ENCODE measurements around the gene NNAT.

NNAT gene

DNA sequence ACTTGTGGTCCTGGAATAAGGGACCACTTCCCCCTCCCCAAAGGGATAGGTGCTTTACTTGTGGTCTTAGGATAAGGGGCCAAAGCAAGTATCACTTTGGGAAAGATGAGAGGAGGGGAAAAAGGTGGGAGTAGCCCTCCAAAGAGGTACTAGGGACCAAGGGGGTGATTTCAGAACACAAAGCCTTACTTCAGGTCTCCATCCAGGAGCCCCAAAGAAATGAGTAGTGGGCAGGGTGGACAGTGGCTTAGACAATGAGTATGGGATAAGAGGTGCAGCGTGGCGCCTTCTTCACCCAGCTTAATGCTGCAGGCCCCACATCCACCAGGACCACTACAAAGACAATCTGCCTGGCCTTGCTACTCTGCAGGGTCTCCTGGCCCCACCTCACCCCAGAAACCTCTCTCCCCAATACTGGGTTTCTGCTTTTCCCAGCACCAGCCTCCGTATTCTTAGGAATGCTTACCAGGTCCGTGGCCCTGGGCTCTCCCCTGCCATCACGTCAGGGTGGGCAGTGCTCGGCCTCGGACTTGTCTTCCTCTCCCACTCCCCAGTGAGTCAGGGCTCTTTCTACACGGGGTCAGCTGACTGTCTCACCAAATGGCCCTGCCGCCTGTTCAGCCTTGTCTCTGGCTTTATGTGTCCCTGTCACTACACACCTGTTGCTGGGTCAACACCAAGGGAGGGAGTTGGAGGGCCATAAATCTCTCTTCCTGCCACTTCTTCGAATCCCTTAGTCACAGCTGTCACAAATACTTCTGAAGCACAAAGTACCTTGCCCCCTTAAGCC lies 3.1 kb downstream of the NNAT start:
- DNase-seq (ENCODE audit: low read depth) = no peak

DNA sequence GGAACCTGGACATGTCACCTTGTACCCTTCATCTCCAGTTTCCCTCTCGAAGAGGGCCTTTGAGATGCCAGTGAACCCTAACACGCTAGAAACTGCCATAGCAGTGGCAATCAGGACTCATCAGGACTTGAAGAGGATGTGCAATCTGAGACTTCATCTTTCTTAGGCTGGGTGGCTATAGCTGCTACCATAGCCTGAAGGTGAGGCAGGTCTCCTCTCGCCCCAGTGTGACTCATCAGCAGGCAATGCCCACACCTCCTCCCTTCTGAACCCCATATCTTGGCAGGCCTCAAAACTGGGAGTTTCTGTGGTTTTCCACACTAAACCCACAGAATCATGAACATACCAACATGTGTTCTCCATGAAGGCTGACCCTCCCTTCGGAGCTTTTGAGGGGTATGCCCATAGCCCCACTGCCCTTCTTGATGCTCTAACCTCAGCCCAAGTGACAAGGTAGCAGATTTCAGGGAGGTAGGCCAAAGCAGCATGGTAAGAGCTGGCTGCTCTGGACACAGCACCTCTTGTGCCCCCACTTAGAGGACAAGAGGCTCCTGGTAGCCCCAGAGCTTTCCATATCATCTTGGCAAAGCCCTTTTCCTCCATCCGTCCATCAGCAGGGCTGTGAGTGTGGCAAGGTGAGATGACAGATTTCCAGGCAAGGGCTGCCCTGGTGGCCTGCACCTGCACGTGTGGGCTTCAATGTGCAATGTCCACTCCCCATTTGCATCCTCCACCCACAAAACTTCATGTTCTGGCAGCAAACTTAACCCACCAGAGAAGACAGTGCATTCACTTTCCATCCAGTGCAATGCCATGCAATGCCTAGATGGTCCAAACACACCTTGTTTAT lies 4.0 kb downstream of the NNAT start:
- no peak for DNase-seq (ENCODE audit: low read depth)

DNA sequence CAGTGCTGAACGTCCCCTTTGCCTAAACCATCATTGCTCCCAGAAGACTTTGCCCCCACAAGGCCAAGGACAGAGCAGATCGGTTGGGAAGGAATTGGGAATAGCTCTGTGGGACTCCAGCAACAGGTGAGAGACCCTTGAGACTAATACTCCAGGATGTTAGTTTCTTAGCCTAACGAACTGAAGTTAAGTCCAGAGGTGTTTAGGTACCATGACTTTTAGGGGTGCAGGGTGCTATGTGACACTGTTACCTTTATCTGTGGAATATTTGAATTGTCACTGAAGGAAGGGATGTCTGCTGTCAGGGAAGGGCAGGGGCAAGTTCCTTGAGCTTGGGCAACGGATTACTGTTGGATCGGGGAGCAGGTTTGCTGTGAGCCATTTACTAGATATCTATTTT lies 4.8 kb downstream of the NNAT start:
- no peak for DNase-seq (ENCODE audit: low read depth)

DNA sequence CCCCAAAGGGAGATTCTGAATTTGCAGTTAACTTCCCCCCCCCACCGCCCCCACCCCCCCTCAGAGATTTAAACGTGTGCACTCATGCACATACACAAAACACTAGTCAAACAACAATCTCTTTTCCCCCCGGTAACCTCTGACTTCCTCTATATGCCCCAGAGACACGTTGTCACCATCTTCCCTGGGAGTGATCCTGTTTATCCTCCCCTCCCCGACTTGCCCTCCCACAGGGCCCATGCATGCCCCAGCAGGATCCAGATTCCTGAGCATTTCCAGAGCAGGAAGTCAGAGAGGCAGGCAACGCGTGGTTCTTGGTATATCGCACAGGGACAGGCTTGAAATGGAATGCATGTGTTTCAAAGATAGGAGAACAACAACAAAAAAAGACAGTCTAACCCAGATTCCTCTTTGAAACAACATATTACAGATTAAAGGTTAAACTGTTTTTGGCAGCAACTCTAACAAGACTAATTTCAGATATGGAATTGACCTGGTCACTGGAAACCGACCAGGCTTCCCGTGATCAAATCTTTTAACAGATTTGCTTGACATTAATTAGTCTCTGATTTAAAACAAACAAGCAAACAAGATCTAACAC lies 5.3 kb downstream of the NNAT start:
- no peak for DNase-seq (ENCODE audit: low read depth)

DNA sequence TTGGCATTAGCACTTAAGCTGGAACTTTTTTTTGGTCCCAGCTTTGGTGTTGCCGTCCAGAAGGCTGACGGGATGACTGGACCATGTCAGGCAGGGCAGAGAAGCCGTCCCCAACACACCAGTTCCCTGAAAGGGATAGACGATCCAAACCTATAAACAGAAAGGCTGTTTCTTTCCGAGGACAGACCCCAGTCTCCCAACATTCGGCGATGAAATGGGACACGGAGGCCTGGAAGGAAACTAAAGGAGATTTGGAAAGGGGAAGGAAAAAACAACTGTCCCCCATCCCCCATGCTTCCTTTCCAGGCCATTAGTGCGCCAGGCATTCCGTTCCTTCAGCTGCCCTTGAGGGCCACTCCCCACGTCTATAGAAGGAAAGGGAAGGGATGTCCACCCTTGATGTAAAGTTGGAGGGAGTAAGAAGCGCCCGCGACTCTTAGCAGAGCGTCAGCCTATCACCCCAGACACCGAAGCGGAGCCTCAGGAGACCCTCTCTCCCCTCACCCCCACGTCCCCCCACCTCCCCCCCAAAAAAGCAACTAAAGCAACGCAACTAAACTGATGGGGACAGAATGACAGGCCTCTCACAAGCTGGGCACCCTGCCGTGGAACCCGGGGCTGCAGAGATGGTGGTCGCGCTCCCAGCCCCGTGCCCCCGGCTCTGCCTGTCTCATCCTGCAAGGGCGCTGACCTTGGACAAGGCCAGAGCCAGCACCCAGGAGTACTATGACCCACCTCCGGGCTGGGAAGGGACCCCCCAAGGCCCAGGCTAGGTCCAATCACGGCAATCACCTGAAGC lies 6.0 kb downstream of the NNAT start:
- DNase-seq (ENCODE audit: low read depth) = no peak

DNA sequence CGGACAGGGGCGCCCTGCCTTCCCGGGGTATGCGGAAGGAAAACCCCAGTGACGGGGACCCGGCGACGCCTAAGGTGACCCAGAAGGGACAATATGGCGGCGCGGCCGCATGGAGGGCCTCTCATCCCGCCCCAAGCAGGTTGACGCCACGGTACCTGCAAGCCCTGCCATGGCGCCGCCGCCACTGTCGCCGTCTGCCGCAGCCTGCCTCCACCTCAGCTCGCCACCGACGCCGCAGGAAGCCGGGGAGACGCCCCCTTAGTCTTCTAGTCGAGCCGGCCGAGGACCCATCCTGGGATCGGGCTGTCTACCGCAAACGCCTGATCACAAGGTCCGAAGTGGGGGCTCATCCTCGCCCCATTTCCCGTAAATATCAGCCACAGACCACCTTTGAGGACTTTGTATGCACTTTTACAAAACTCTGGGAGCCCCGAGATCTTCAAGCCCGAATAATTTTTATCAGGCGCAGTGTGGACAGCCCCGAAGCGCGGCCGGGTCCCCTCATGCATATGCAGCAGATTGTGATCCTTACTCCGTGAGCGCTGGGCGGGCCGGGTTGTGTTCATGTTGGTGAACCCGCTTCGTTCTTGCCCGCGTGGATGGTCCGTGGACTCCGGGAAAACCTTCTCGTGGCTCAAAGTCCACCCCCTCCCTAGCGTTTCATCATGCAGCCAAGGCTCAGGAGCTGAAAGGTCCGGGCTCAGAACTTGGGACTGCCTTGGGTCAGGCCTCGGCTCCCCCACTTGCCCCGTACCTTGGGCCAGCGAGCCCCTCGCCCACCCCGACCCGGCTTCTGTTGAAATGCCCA lies 6.8 kb downstream of the NNAT start, which contains the start of gene BLCAP:
TSS of gene BLCAP (minus strand) at position 239 of the 808 bp plus-strand sequence. CDS start 8,702 bp downstream, outside the sequence.
- DNase-seq (ENCODE audit: low read depth) = peak; percentile 70

DNA sequence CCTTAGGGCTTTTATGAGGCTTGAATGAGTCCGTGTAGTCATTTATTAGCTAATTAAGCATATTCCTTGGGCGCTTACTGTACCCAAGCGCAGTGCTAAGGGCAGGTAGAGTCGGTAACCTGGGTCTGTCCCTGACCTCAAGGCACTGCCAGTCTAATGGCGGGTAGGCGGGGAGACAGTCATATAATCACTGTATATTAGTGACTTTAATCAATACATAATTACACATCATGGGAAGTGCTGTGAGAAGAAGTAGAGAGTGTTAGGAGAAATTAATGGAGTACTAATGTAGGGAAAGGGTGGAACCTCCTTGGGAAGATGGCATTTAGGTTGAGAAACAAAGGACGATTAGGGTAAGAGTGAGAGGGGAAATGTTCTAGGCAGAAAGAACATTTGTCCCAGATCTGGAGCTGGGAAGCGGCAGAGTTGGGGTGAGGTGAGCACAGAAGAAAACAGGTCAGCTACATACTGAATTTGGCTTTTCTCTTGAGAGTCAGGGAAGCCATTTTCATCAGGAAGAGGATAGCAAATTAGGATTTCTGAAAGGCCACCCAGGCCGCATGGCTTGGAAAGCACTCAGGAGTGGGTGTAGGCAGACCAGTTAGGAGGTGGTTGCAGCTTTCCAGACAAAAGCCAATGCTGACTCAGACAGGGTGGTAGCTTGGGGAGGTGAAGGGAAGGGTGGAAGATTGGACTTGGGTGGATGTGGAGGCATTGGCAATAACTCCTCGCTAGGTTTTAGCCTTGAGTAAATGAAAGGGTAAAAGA lies 7.6 kb downstream of the NNAT start:
- no peak for DNase-seq (ENCODE audit: low read depth)

GRCh38 chr20:37529214-37529967 lies 8.3 kb downstream of the NNAT start:
- DNase-seq (ENCODE audit: low read depth) = no peak

GRCh38 chr20:37529968-37530600 lies 9.0 kb downstream of the NNAT start:
- no peak for DNase-seq (ENCODE audit: low read depth)

DNA sequence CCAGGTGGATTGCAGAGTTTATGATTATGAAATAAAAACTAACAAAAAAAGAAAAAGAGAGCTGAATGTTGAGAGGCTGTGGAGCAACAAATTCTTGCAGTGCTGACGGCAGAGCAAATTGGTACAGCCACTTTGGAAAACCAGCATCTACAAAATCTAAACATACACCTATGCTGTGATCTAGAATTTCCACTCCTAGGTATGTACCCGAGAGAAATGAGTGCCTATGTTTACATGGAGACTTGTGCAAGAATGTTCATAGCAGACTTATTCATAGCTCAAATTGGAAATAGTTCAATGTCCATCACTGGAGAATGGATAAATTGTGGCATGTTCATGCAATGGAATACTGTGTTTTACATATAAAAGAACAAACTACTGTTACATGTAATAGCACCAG lies 9.6 kb downstream of the NNAT start:
- no peak for DNase-seq (ENCODE audit: low read depth)

- DNase-seq (ENCODE audit: low read depth) = no peak
These were observed 10.8 kb downstream of the NNAT start for GRCh38 chr20:37531856-37532255.

DNA sequence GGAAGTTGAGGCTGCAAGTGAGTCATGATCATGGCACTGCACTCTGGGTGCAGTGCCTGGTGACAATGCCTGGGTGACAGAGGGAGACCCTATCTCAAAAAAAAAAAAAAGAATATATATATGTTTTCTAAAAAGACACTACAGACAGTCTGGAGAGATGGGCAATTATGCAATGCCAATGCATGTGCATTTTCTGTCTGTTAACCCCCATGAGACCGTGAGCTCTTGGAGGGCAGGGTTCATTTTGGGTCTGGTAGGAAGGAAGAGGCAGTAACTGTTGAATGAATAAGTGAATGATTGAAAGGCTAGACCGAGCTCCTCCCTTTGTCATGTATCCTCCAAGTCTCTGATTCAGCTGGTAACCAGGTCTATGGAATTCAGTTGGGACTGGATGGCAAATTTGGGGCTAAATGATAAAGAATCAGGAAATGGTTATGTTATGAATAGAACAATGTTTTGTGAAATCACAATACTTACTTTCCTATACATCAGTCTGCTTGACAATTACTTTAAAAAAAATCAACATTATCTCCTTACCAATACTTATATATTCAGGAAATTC lies 12.2 kb downstream of the NNAT start:
- DNase-seq (ENCODE audit: low read depth) = no peak

- DNase-seq (ENCODE audit: low read depth) = peak; percentile 78
These were observed 13.5 kb downstream of the NNAT start for GRCh38 chr20:37534401-37535157.

DNA sequence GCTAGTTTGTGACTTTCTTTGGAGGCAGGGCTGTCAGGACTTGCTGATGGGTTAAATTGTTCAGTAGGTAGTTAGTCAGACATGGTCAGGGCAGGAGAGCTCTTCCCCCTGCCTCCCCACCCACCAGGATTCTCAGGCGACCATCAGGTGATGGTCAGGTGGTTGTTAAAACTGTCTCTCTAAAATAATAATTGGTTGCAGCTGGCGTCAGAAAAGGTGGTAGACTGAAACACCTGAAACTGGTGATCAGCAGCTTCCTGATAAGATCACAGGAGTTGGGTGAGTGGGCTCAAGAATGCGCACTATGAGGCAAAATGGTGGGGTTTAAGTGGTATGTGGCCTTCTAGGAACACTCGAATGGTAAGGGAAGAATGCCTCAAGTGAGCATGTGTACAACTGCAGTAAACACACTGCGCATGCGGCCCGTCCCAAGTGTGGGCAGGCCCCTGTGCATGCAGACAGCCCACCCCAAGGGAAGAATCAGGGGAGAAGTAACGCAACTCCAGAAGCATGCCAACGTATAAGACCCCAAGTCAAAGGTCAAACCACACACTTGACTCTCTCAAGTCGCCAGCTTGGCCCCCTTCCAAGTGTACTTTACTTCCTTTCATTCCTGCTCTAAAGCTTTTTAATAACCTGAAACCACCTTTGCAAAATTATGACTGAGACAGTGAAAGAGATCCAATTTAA lies 14.5 kb downstream of the NNAT start:
- DNase-seq (ENCODE audit: low read depth) = no peak

DNA sequence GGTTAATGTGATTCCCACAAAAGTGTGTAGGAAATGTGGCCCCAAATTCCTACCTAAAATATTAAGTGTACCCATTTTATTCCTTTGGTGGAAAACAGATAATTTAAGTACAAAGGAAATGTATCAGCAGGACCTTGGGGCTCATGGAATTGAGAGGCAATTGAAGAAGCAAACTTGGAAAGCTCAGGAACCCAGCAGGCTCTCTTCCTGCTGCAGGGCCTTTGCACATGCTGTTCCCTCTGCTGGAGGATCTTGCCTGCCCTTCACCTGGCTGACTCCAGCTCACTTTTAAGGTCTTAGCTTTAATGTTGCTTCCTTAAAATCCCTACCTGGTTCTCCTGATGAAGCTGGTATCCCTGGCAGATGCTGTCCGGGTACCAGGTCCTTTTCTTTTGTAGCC lies 16.5 kb downstream of the NNAT start:
- no peak for DNase-seq (ENCODE audit: low read depth)

DNA sequence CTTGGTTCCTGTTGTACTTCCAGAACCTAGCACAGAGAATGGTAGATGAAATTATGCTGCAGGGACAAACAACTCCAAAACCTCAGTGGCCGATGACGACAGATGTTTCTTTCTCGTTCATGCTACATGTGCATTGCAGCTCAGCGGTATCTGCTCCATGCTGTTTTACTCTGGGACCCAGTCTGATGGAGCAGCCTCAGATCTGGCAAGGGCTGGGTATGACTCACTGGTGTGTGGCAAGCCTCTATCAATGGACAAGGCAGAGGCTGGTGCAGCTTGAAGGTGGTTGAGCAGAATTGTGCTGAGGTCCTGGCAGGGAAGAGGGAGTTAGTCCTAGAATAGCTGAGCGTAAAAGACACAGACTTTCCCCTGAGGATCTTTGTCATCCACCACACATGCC lies 17.0 kb downstream of the NNAT start:
- no peak for DNase-seq (ENCODE audit: low read depth)

DNA sequence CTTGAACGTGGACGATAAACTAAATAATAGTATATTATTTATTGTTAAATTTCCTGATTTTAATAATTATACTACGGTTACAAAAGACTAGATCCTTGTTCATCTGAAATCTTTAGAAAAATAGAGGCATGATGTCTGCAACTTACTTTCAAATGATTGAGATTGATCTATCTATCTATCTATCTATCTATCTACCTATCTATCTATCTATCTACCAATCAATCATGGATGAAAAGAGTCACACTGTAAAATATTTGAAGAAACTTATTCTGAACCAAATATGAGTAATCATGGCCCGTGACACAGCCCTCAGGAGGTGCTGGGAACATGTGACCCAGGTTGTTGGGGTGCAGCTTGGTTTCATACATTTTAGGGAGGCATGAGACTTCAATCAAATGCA lies 18.4 kb downstream of the NNAT start:
- DNase-seq (ENCODE audit: low read depth) = no peak

Measured in fibroblast of the conjunctiva (primary cell).